Measurements from ENCODE around the gene SUPT20H.
A peak's percentile ranks its signal among the peaks of the same experiment; 100 is the strongest.
"Not testable (repeated sequence)": the region's sequence is repeated elsewhere in the genome, so short reads cannot be mapped to it uniquely, and the experiment has no call there.

SUPT20H gene

DNA sequence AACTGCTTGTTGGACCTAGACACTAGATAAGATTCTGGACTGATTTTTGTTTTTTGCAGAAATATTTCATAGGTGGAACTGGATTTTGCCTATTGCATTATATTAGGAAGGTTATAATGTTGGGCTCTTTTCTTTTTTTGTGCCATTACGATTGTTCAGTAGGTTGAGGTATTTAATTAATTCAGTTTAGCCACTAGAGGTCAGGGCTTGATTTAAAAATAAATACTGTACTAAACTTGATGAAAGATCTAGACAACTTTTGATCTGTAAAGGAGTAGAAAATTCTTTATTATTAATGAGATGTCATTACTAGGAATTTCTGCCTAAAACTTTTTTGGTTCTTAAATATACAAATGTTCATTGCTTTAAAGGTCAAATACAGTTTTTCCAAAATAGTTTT lies 15.2 kb upstream of the SUPT20H start:
- H3K27me3 ChIP-seq: 0 out of 22 replicates have a peak, but pooled peaks cover 0 to 4% (median 0%) of the 10 kb centered on the region in 11 experiments
- H3K27ac ChIP-seq: no peak overlapping the region
- no peak overlapping the region for H3K4me3 ChIP-seq
- H4K20me1 ChIP-seq: no peaks in the 10 kb centered on the region
- H3K4me1 ChIP-seq: peaks cover 1 to 8% (median 6%) of the 10 kb centered on the region in 10 experiments; a peak in 18 of 20 replicates
- no peaks in the 10 kb centered on the region for H3K36me3 ChIP-seq
- no peak for TF ChIP-seq Cebpa-rat (IDR thresholded peaks at IDR 0.05)
- H3K9ac ChIP-seq: no peak overlapping the region
- H3K4me2 ChIP-seq: no peak overlapping the region
- no peaks in the 10 kb centered on the region for H3K9me3 ChIP-seq (replicated peaks in 1 of 11)

DNA sequence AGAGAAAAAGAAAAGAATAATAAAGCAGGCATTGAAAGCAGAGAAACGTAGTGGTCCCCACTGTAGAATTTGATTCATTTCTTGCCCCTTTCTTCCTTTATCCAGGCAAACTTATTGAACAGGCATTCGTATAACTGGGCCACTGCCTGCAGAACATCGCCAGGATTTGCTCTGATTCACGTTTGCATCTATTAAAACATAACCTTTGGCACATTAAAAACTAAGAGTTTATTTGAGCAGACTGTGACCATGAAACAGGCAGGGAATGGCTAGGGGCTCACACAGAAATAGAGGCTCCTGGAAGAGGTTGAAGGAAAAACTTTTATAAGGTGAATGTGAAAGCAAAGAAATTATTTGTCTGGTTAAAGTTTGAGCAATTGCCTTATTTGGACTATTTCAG lies 12.5 kb upstream of the SUPT20H start:
- Histone ChIP-seq H3K27ac (no peak overlapping the region), H3K4me2 (no peak overlapping the region), H3K36me3 (no peaks in the 10 kb centered on the region), H3K4me1 (peaks cover 8 to 19% (median 13%) of the 10 kb centered on the region in 10 experiments; a peak in 19 of 20 replicates), H3K4me3 (no peak overlapping the region), H3K9ac (no peak overlapping the region), H3K27me3 (0 out of 22 replicates have a peak, but pooled peaks cover 0 to 4% (median 0%) of the 10 kb centered on the region in 11 experiments), H3K9me3 (replicated peaks in 1 of 11) (no peaks in the 10 kb centered on the region), H4K20me1 (no peaks in the 10 kb centered on the region)
- no peak for TF ChIP-seq Cebpa-rat (IDR thresholded peaks at IDR 0.05)

DNA sequence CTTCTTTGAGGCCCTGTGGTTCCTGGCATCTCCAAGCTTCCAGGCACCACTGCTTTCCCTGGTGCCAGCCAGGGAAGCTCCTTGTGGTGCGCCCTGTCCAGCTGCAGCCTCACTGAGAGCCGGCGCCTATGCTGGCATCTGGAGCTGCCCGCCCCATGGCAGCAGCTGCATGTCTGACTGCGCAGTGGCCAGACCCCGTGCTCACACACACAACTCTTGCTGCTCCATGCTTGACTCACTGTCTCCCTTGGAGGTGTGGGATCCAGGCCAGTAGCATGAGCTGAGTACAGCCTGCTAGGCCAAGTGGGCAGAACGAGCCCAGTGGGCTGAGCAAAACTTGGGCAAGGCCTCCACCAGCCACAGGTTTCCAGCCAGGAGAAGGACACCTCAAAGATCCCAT lies 11.5 kb upstream of the SUPT20H start:
- peaks cover 8 to 19% (median 13%) of the 10 kb centered on the region in 10 experiments; a peak in 19 of 20 replicates for H3K4me1 ChIP-seq

DNA sequence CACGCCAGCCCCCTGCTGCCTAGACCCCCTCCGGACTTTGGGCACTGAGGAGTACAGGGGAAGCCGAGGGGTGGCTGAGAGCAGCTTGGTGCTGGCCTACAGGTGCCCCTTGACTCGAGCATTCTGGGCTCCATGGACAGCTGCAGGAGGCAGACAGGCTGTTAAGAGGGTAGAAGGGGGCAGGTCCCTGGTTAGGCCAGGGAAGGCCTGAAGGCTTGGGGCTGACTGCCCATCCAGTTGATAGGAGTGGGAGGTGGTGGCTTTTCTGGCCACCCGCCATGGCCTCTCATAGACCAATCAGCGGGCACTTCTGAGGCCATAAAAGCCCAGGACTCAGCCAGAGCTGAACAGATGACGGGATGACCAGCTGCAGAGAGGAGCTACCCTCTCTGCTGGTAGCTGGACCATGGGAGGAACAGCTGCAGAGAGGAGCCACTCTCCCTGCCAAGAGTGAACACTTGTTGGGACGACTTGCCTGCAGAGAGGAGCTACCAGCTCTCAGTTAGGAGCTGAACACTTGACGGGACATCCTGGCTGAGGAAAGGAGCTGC lies 10.7 kb upstream of the SUPT20H start:
- H3K27ac ChIP-seq: peak overlapping the region in 6 of 11 experiments; percentile 59 to 73 (median 70); a peak in 9 of 22 replicates
- peak overlapping the region in 5 of 10 experiments; percentile 44 to 67 (median 54); a peak in 9 of 20 replicates for H3K4me3 ChIP-seq
- no peaks in the 10 kb centered on the region for H4K20me1 ChIP-seq
- peaks cover 10 to 19% (median 13%) of the 10 kb centered on the region in 10 experiments for H3K4me1 ChIP-seq
- H3K36me3 ChIP-seq: no peaks in the 10 kb centered on the region
- peak overlapping the region in 5 of 11 experiments; percentile 57 to 75 (median 72); a peak in 9 of 22 replicates for H3K9ac ChIP-seq
- H3K9me3 ChIP-seq (replicated peaks in 1 of 11): no peaks in the 10 kb centered on the region
- 0 out of 22 replicates have a peak, but pooled peaks cover 0 to 4% (median 0%) of the 10 kb centered on the region in 11 experiments for H3K27me3 ChIP-seq
- no peak for TF ChIP-seq Cebpa-rat (IDR thresholded peaks at IDR 0.05)
- H3K4me2 ChIP-seq: peak overlapping the region; percentile 86 to 98 (median 93); a peak in 21 of 22 replicates

More for the DNA sequence above, 11.5 kb upstream of the SUPT20H start:
- no peak for TF ChIP-seq Cebpa-rat (IDR thresholded peaks at IDR 0.05)
- H3K9ac ChIP-seq: no peak overlapping the region
- H3K27ac ChIP-seq: no peak overlapping the region
- H4K20me1 ChIP-seq: no peaks in the 10 kb centered on the region
- no peaks in the 10 kb centered on the region for H3K36me3 ChIP-seq
- no peak overlapping the region for H3K4me3 ChIP-seq
- no peaks in the 10 kb centered on the region for H3K9me3 ChIP-seq (replicated peaks in 1 of 11)
- H3K27me3 ChIP-seq: 0 out of 22 replicates have a peak, but pooled peaks cover 0 to 4% (median 0%) of the 10 kb centered on the region in 11 experiments
- no peak overlapping the region for H3K4me2 ChIP-seq

DNA sequence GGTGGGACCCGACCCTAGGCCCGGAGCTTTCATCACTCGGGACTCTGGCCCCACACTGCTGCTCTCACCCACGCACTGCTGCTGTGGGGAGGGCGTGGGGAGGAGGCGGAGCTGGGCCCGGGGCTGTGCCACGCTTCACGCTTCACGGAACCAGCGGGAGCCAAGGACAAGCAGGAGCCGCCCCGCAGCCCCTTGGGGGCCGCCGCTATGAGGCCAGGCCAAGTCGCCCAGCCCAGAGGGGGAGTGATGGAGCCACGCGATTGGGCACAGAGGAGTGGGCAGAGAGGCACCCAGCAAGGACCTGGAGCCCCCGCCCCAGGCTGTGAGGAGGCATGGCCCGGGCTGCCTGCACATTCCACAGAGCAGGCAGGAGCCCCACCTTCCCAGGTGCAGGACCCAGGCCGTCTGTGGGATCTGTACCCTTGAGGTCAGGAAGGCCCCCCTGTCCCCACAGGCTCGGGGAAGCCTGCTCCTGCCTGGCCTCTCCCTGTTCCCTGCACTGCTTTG lies 10.2 kb upstream of the SUPT20H start:
- no peaks in the 10 kb centered on the region for H3K36me3 ChIP-seq
- peak overlapping the region; percentile 52 to 75 (median 71) for H3K9ac ChIP-seq
- H3K27ac ChIP-seq: peak overlapping the region in 10 of 11 experiments; percentile 27 to 73 (median 66); a peak in 19 of 22 replicates
- peaks cover 13 to 19% (median 16%) of the 10 kb centered on the region in 10 experiments for H3K4me1 ChIP-seq
- 0 out of 22 replicates have a peak, but pooled peaks cover 0 to 4% (median 0%) of the 10 kb centered on the region in 11 experiments for H3K27me3 ChIP-seq
- no peaks in the 10 kb centered on the region for H4K20me1 ChIP-seq
- no peaks in the 10 kb centered on the region for H3K9me3 ChIP-seq (replicated peaks in 1 of 11)
- H3K4me2 ChIP-seq: peak overlapping the region; percentile 86 to 98 (median 93)
- H3K4me3 ChIP-seq: peak overlapping the region; percentile 44 to 67 (median 52)
- TF ChIP-seq Cebpa-rat (IDR thresholded peaks at IDR 0.05): no peak

DNA sequence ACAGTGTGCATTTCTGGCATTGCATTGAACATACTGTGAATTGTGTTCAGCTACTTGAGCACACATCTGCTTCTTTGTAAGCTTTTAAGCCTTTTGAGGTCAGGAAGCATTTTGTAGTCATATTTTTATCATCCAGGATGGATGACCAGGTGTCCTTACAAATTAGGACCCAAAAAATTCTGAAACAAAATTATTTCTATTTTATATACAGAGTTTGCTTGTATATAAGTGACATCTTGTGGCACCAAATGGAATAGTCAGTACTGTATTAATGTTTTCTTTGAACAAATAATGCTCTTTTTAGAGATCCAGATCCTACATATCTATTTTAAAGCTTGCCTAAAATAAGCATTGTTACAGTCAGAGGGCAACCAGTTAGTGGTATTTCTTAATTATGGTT lies 9.5 kb upstream of the SUPT20H start:
- no peaks in the 10 kb centered on the region for H3K36me3 ChIP-seq
- no peak for TF ChIP-seq Cebpa-rat (IDR thresholded peaks at IDR 0.05)
- peaks cover 13 to 23% (median 18%) of the 10 kb centered on the region in 10 experiments for H3K4me1 ChIP-seq
- peak overlapping the region; percentile 44 to 67 (median 52) for H3K4me3 ChIP-seq
- peak overlapping the region; percentile 86 to 98 (median 93) for H3K4me2 ChIP-seq
- peak overlapping the region in 10 of 11 experiments; percentile 27 to 73 (median 66); a peak in 19 of 22 replicates for H3K27ac ChIP-seq
- peak overlapping the region; percentile 52 to 75 (median 71); a peak in 21 of 22 replicates for H3K9ac ChIP-seq
- H3K9me3 ChIP-seq (replicated peaks in 1 of 11): no peaks in the 10 kb centered on the region
- H3K27me3 ChIP-seq: 0 out of 22 replicates have a peak, but pooled peaks cover 0 to 4% (median 0%) of the 10 kb centered on the region in 11 experiments
- no peaks in the 10 kb centered on the region for H4K20me1 ChIP-seq

DNA sequence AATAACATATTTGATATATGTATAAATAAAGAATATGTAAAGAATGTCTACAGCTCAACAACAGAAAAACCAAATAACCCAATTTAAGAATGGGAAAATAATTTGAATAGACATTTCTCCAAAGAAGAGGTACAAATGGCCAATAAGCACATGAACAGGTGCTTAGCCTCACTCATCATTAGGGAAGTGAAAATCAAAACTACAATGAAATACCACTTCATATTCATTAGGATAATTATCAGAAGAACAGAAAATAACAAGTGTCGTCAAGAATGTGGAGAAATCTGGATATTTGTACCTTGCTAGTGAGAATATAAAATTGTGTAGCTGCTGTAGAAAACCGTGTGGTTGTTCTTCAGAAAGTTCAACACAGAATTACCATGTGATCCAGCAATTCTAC lies 8.4 kb upstream of the SUPT20H start:
- no peak overlapping the region for H3K4me2 ChIP-seq
- no peak for TF ChIP-seq Cebpa-rat (IDR thresholded peaks at IDR 0.05)
- no peaks in the 10 kb centered on the region for H4K20me1 ChIP-seq
- no peak overlapping the region for H3K9ac ChIP-seq
- H3K9me3 ChIP-seq (replicated peaks in 1 of 11): no peaks in the 10 kb centered on the region
- no peak overlapping the region for H3K27ac ChIP-seq
- H3K27me3 ChIP-seq: peaks cover 0 to 4% (median 0%) of the 10 kb centered on the region in 11 experiments; a peak in 2 of 22 replicates
- H3K36me3 ChIP-seq: no peaks in the 10 kb centered on the region
- peaks cover 13 to 25% (median 18%) of the 10 kb centered on the region in 10 experiments for H3K4me1 ChIP-seq
- H3K4me3 ChIP-seq: no peak overlapping the region

DNA sequence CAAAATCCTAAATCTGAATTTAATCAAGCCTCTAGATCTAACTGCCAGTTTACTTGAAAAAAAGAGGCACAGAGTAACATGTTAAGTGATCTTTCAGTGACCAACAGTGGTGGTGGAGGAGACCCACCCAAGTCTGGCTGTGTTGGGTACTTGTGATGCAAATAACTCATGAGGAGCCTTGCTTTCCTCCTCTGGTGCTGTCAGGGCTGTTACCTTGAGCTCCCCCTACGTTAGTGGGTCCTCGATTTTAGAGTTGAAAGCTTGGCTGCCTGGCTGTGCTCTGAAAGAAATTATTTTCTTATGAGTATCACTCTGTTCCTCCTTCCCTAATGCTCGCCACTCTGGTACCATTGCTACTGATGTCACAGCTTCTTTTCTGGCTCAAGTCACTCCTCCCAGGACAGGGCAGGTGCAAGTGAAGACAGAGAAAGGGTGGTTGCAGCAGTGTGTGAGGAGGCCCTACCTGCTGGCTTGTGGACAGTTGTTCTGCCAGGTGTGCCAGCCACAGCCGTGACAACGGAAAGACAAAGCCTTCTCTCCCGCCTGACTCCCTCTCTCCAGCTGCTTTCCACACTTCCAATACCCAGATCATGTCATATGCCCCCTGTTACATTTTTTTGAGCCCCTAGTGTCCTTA lies 6.5 kb upstream of the SUPT20H start:
- H3K4me1 ChIP-seq: peaks cover 13 to 25% (median 18%) of the 10 kb centered on the region in 10 experiments
- TF ChIP-seq Cebpa-rat (IDR thresholded peaks at IDR 0.05): no peak
- peaks cover 0 to 4% (median 0%) of the 10 kb centered on the region in 11 experiments; a peak in 2 of 22 replicates for H3K27me3 ChIP-seq
- no peak overlapping the region for H3K4me2 ChIP-seq
- no peaks in the 10 kb centered on the region for H3K9me3 ChIP-seq (replicated peaks in 1 of 11)
- H3K4me3 ChIP-seq: no peak overlapping the region
- H3K36me3 ChIP-seq: no peaks in the 10 kb centered on the region
- no peak overlapping the region for H3K27ac ChIP-seq
- no peak overlapping the region for H3K9ac ChIP-seq
- no peaks in the 10 kb centered on the region for H4K20me1 ChIP-seq

DNA sequence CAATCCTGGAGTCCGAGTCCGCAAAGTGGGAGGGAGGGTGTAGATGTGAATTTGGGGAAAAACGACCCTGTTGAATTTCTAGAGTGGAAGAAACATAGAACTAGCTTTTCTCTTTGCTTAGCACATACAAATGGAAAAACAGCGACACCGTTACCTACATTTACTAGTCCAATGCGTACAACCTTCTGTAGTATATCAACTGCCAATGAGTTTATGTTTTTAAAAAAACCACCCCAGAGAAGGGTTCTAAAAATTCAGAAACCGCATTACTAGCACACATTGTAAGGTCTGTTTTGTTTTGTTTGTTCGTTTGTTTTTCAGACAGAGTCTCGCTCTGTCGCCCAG lies 332 bp upstream of the SUPT20H start:
- H4K20me1 ChIP-seq: no peaks in the 10 kb centered on the region; a peak in 1 of 22 replicates
- H3K36me3 ChIP-seq: peaks cover 9 to 16% (median 13%) of the 10 kb centered on the region in 11 experiments
- peak overlapping the region; percentile 73 to 95 (median 84) for H3K4me3 ChIP-seq
- H3K9me3 ChIP-seq (replicated peaks in 1 of 11): peaks cover 0 to 20% (median 14%) of the 10 kb centered on the region in 11 experiments; a peak in 18 of 22 replicates
- no peak for TF ChIP-seq Cebpa-rat (IDR thresholded peaks at IDR 0.05)
- H3K9ac ChIP-seq: peak overlapping the region; percentile 87 to 98 (median 94)
- H3K27ac ChIP-seq: peak overlapping the region; percentile 89 to 98 (median 95); a peak in 21 of 22 replicates
- H3K27me3 ChIP-seq: no peaks in the 10 kb centered on the region; a peak in 2 of 22 replicates
- peaks cover 13 to 29% (median 19%) of the 10 kb centered on the region in 10 experiments for H3K4me1 ChIP-seq
- H3K4me2 ChIP-seq: peak overlapping the region; percentile 42 to 88 (median 76)

DNA sequence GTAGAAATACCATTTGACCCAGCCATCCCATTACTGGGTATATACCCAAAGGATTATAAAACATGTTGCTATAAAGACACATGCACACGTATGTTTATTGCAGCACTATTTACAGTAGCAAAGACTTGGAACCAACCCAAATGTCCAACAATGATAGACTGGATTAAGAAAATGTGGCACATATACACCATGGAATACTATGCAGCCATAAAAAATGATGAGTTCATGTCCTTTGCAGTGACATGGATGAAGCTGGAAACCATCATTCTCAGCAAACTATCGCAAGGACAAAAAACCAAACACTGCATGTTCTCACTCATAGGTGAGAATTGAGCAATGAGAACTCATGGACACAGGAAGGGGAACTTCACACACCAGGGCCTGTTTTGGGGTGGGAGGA lies 3.3 kb downstream of the SUPT20H start:
- not testable (repeated sequence) for H3K4me3 ChIP-seq, H3K9ac ChIP-seq, H3K27ac ChIP-seq, H3K4me2 ChIP-seq, H3K27me3 ChIP-seq
- Histone ChIP-seq H3K36me3 (peaks cover 11 to 33% (median 26%) of the 10 kb centered on the region in 11 experiments), H3K9me3 (replicated peaks in 1 of 11) (peaks cover 0 to 30% (median 19%) of the 10 kb centered on the region in 11 experiments; a peak in 18 of 22 replicates), H4K20me1 (peaks cover 0 to 20% (median 4%) of the 10 kb centered on the region in 11 experiments; a peak in 9 of 22 replicates), H3K4me1 (peaks cover 13 to 20% (median 17%) of the 10 kb centered on the region in 10 experiments)

DNA sequence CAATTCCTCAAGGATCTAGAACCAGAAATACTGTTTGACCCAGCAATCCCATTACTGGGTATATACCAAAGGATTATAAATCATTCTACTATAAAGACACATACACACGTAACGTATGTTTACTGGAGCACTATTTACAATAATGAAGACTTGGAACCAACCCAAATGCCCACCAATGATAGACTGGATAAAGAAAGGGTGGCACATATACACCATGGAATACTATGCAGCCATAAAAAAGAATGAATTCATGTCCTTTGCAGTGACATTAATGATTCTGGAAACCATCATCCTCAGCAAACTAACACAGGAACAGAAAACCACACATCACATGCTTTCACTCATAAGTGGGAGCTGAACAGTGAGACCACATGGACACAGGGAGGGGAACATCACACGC lies 6.4 kb downstream of the SUPT20H start:
- Histone ChIP-seq H3K9me3 (replicated peaks in 1 of 11) (peaks cover 0 to 30% (median 19%) of the 10 kb centered on the region in 11 experiments; a peak in 18 of 22 replicates), H4K20me1 (peaks cover 0 to 52% (median 13%) of the 10 kb centered on the region in 11 experiments; a peak in 13 of 22 replicates), H3K36me3 (peaks cover 21 to 63% (median 53%) of the 10 kb centered on the region in 11 experiments), H3K4me1 (peaks cover 5 to 13% (median 7%) of the 10 kb centered on the region in 10 experiments)
- not testable (repeated sequence) for H3K27me3 ChIP-seq, H3K9ac ChIP-seq, H3K4me2 ChIP-seq, H3K27ac ChIP-seq, H3K4me3 ChIP-seq

Data from BLaER1 treated with 17β-estradiol and CSF1 and Interleukin-3, amounts not matched to agents 10 nM and 100 nM (cell line).